G401 (cell line): ENCODE results near the gene SUV39H1. TPM values are rescaled to one million over a fixed set of nuclear protein-coding genes. Genes with fewer than 3 reads are reported as not detected.
"Not testable (repeated sequence)": the region's sequence is repeated elsewhere in the genome, so short reads cannot be mapped to it uniquely, and the experiment has no call there.

Experiments
- DNase-seq: peaks from one replicate; pipeline ENCODE4 v3.0.0-alpha.2; 2015; ENCODE audit warnings: low spot score
- in situ Hi-C: cut with HindIII; loops from 2 replicates; pipeline ENCODE4 v1.10.0; 2016; ENCODE audit warnings: low sequenced_read_pairs, mixed read lengths
- total RNA-seq: library from RNA; depleted of rRNA; stranded (reverse); fragments of >200 nt; shearing (Covaris generic); gene quantifications from 2 replicates; pipeline ENCODE4 v1.2.3, GENCODE V29; 2014; rRNA removed

The SUV39H1 gene
- 9.5 and 13.3 TPM in 2 replicates for total RNA-seq

GRCh38 chrX:48696301-48696908, at the start of gene SUV39H1:
Gene SUV39H1 (plus strand): TSS chrX:48696734. CDS start chrX:48696785, 51 bp downstream.
- in situ Hi-C loops = no loop called here

GRCh38 chrX:48648336-48648751, 48.2 kb upstream of the SUV39H1 start:
- peak; percentile 93 for DNase-seq
- in situ Hi-C loops = no loop called here

More at GRCh38 chrX:48696301-48696908, at the start of gene SUV39H1:
- DNase-seq = peak; percentile 88

GRCh38 chrX:48649102-48649501, 47.4 kb upstream of the SUV39H1 start:
- in situ Hi-C loops = no loop called here
- no peak for DNase-seq

- in situ Hi-C loops, DNase-seq: not testable (repeated sequence)
Observed at GRCh38 chrX:48652055-48652579, 44.4 kb upstream of the SUV39H1 start.

GRCh38 chrX:48654746-48655145, 41.8 kb upstream of the SUV39H1 start:
- in situ Hi-C loops, DNase-seq: not testable (repeated sequence)

- in situ Hi-C loops = not testable (repeated sequence)
Observed at GRCh38 chrX:48659686-48660085, 36.8 kb upstream of the SUV39H1 start.

GRCh38 chrX:48663241-48663640, 33.3 kb upstream of the SUV39H1 start:
- in situ Hi-C loops = no loop called here
- DNase-seq = no peak

More at GRCh38 chrX:48659686-48660085, 36.8 kb upstream of the SUV39H1 start:
- not testable (repeated sequence) for DNase-seq

GRCh38 chrX:48664156-48664555, 32.4 kb upstream of the SUV39H1 start:
- in situ Hi-C loops = no loop called here

GRCh38 chrX:48665991-48666390, 30.5 kb upstream of the SUV39H1 start:
- in situ Hi-C loops = no loop called here
- no peak for DNase-seq

More at GRCh38 chrX:48664156-48664555, 32.4 kb upstream of the SUV39H1 start:
- DNase-seq = no peak

- in situ Hi-C loops = no loop called here
- no peak for DNase-seq
Observed at GRCh38 chrX:48666649-48667048, 29.9 kb upstream of the SUV39H1 start.

- no peak for DNase-seq
- in situ Hi-C loops = no loop called here
Observed at GRCh38 chrX:48667509-48667908, 29.0 kb upstream of the SUV39H1 start.

- DNase-seq = not testable (repeated sequence)
Observed at GRCh38 chrX:48668187-48668586, 28.3 kb upstream of the SUV39H1 start.

GRCh38 chrX:48676106-48676892, 20.2 kb upstream of the SUV39H1 start:
- in situ Hi-C loops = no loop called here
- DNase-seq = peak; percentile 91

More at GRCh38 chrX:48668187-48668586, 28.3 kb upstream of the SUV39H1 start:
- in situ Hi-C loops = not testable (repeated sequence)

- in situ Hi-C loops = no loop called here
- DNase-seq = peak; percentile 29
Observed at GRCh38 chrX:48676893-48677270, 19.7 kb upstream of the SUV39H1 start.

GRCh38 chrX:48677516-48677915, 19.0 kb upstream of the SUV39H1 start:
- DNase-seq = no peak
- in situ Hi-C loops = no loop called here

GRCh38 chrX:48680467-48680866, 16.1 kb upstream of the SUV39H1 start:
- in situ Hi-C loops, DNase-seq: not testable (repeated sequence)

- in situ Hi-C loops, DNase-seq: not testable (repeated sequence)
Observed at GRCh38 chrX:48680925-48681324, 15.6 kb upstream of the SUV39H1 start.

- no peak for DNase-seq
- in situ Hi-C loops = no loop called here
Observed at GRCh38 chrX:48681539-48682183, 14.9 kb upstream of the SUV39H1 start.

- DNase-seq, in situ Hi-C loops: not testable (repeated sequence)
Observed at GRCh38 chrX:48682795-48683194, 13.7 kb upstream of the SUV39H1 start.
